SK-N-SH treated with all-trans-retinoic acid at 6 μM for 48 hours (cell line): ENCODE data around the gene LRRC58.

Experiments
- ARNTL ChIP-seq: fragments of 450-650 bp; formaldehyde crosslinking; IDR thresholded peaks from 2 replicates; pipeline ENCODE4 v1.5.0; 2020; ENCODE audit warnings: low read depth, mild to moderate bottlenecking, moderate library complexity, borderline replicate concordance
- CSDC2 ChIP-seq: fragments of 250-450 bp; sonication (Bioruptor Pico); IDR thresholded peaks from 2 replicates; pipeline ENCODE4 v1.5.0; 2020; ENCODE audit warnings: mild to moderate bottlenecking, moderate library complexity
- ISL1 ChIP-seq: fragments of 250-450 bp; sonication (Bioruptor Pico); IDR thresholded peaks from 2 replicates; pipeline ENCODE4 v2.1.2; 2022; ENCODE audit warnings: mild to moderate bottlenecking, moderate library complexity
- PATZ1 ChIP-seq: fragments of 250-450 bp; sonication (Bioruptor Pico); IDR thresholded peaks from 2 replicates; pipeline ENCODE4 v1.8.0; 2020; ENCODE audit warnings: mild to moderate bottlenecking, moderate library complexity, borderline replicate concordance
- PPARA ChIP-seq: fragments of 250-450 bp; sonication (Bioruptor Pico); IDR thresholded peaks from 2 replicates; pipeline ENCODE4 v1.5.0; 2020; ENCODE audit warnings: mild to moderate bottlenecking, borderline replicate concordance
- RARB ChIP-seq: fragments of 250-450 bp; sonication (Bioruptor Pico); IDR thresholded peaks from 2 replicates; pipeline ENCODE4 v1.8.0; 2021; ENCODE audit warnings: mild to moderate bottlenecking, moderate library complexity
- SNAI2 ChIP-seq: fragments of 250-450 bp; sonication (Bioruptor Pico); IDR thresholded peaks from 2 replicates; pipeline ENCODE4 v1.5.0; 2020; ENCODE audit warnings: mild to moderate bottlenecking, moderate library complexity
- ZC3H10 ChIP-seq: fragments of 250-450 bp; sonication (Bioruptor Pico); IDR thresholded peaks from 2 replicates; pipeline ENCODE4 v1.5.1; 2021; ENCODE audit warnings: mild to moderate bottlenecking, moderate library complexity
- ZFP30 ChIP-seq: fragments of 450-650 bp; formaldehyde crosslinking; IDR thresholded peaks from 2 replicates; pipeline ENCODE4 v1.5.0; 2022; ENCODE audit warnings: mild to moderate bottlenecking, moderate library complexity
- ZNF565 ChIP-seq: fragments of 450-650 bp; formaldehyde crosslinking; conservative IDR thresholded peaks from 2 replicates; pipeline ENCODE4 v1.5.0; 2020; ENCODE audit warnings: low read depth, mild to moderate bottlenecking, moderate library complexity

GRCh38 chr3:120381503-120381902 lies 32.3 kb upstream of the LRRC58 start:
- no peak for TF ChIP-seq ZNF565 (CRISPR knock-in tag)
- TF ChIP-seq SNAI2 (CRISPR knock-in tag): no peak
- no peak for TF ChIP-seq PATZ1
- no peak for TF ChIP-seq ZC3H10 (CRISPR knock-in tag)
- TF ChIP-seq ZFP30 (CRISPR knock-in tag): no peak
- TF ChIP-seq CSDC2 (CRISPR knock-in tag): no peak
- no peak for TF ChIP-seq RARB
- no peak for TF ChIP-seq ARNTL (CRISPR knock-in tag)
- no peak for TF ChIP-seq ISL1 (CRISPR knock-in tag)
- no peak for TF ChIP-seq PPARA
